Right lobe of liver (tissue), 4 donors: ENCODE results near the gene PKM.

ENCODE experiments used
- CTCF ChIP-seq, 4 donors: fragments of 200-600 bp in 3 of 4; fragments of 450-650 bp in 1 of 4; IDR thresholded peaks; one replicate each; pipeline versions ENCODE4 v1.5.1 to v1.8.0; 2016 to 2022; ENCODE audit warnings: antibody characterized with exemption in 4 of 4, mild to moderate bottlenecking in 2 of 4
- POLR2A ChIP-seq: fragments of 450-650 bp; IDR thresholded peaks from one replicate; pipeline ENCODE4 v1.6.1; 2017; ENCODE audit warnings: antibody characterized with exemption, mild to moderate bottlenecking
- donor health status: DM: no; HTN: no; CAD: no.
- donor health status: DM: no; HTN: no; CAD: no.
- donor health status: DM: no; HTN: yes; CAD: no.

- TF ChIP-seq CTCF (IDR thresholded peaks at IDR 0.05) (no peak), POLR2A (no peak)
These were observed 46.7 kb downstream of the PKM start for GRCh38 chr15:72184165-72184811.
